Activated T-cell treated with anti-CD3 and anti-CD28 coated beads, Interleukin-2, amount 50 U/mL, for 72 hours (primary cell): Measurements from ENCODE around the gene ZFPM1. TPM values are rescaled to one million over a fixed set of nuclear protein-coding genes. Genes with fewer than 3 reads are reported as not detected.

Experiments used
- ATAC-seq, 2 donors: fragments of 150-1000 bp; cut with Tn5 transposase; replicated peaks in 1 of 2; 2 replicates each; pipeline ENCODE4 v1.10.0; 2021; ENCODE audit warnings: moderate library complexity in 2 of 2, mild to moderate bottlenecking in 1 of 2
- DNase-seq, 2 donors: peaks; one replicate each; pipeline ENCODE4 v3.0.0; 2021 to 2022; ENCODE audit warnings: mixed read lengths in 1 of 2
- H3K27ac Mint-ChIP-seq: one replicate; pipeline ENCODE4 v1.8.0; 2022; ENCODE audit warnings: mild to moderate bottlenecking, moderate library complexity, mixed read lengths
- H3K27me3 Mint-ChIP-seq: one replicate; pipeline ENCODE4 v1.8.0; 2022; ENCODE audit warnings: low read depth, mixed read lengths
- H3K36me3 Mint-ChIP-seq, 2 donors: one replicate each; pipeline ENCODE4 v1.8.0; 2022; ENCODE audit warnings: mixed read lengths in 2 of 2, mild to moderate bottlenecking in 1 of 2; ENCODE audit not compliant: insufficient read depth in 2 of 2
- H3K4me1 Mint-ChIP-seq: one replicate; pipeline ENCODE4 v1.8.0; 2022; ENCODE audit warnings: low read depth, mixed read lengths
- H3K4me3 Mint-ChIP-seq, 2 donors: one replicate each; pipeline ENCODE4 v1.8.0; 2022; ENCODE audit warnings: mild to moderate bottlenecking in 2 of 2, mixed read lengths in 2 of 2, moderate library complexity in 2 of 2
- H3K9me3 Mint-ChIP-seq, 2 donors: one replicate each; pipeline ENCODE4 v1.8.0; 2022; ENCODE audit warnings: mixed read lengths in 2 of 2
- total RNA-seq, 2 donors: library from RNA; stranded (reverse); gene quantifications; one replicate each; pipeline ENCODE4 v1.2.3, GENCODE V29; 2022

Gene ZFPM1
- total RNA-seq, 2 donors from 2014 or later = 12.2 to 13.8 TPM

DNA sequence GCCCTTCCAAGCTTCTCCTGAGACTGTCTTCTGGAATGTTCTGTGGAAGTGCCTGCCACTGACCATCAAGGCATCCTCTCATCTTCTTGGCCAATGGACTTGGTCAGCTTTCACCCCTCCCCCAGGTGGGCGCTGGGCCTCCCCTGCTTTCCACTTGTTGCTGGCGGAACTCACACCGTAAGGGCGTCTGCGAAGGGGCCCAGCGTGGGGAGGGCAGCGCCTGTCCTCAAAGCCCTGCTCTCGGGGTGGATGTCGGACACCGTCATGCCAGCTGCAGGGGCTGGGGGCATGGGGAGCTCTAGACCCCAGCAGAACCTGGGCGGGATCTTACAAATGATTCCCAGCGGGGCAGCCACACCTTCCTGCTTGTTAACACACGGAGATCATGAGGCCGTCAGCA, 11.6 kb upstream of the ZFPM1 start:
- no peaks in the 10 kb centered on the region for H3K9me3 Mint-ChIP-seq
- H3K4me3 Mint-ChIP-seq = no peak overlapping the region
- no peaks in the 10 kb centered on the region for H3K4me1 Mint-ChIP-seq
- ATAC-seq (no peak), DNase-seq (no peak)
- no peaks in the 10 kb centered on the region for H3K36me3 Mint-ChIP-seq
- no peaks in the 10 kb centered on the region for H3K27me3 Mint-ChIP-seq
- H3K27ac Mint-ChIP-seq = no peak overlapping the region

DNA sequence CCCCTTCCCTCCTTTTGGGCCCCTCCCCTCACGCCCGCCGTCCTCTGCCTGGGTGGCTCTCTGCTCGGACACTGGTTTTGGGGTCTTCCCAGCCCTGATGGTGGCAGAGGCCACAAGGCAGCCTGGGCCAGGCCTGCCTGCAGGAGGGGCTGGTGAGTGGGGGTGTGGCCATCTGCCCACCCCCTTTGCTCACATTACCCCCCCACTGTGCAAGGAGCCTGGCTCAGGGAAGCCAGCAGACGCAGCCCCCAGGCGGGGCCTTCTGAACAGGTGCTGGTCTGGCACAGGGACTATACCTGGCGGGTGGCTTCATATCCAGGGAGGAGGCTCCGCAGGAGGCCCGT, 10.7 kb upstream of the ZFPM1 start:
- H3K27ac Mint-ChIP-seq = no peak overlapping the region
- H3K4me1 Mint-ChIP-seq = no peaks in the 10 kb centered on the region
- no peaks in the 10 kb centered on the region for H3K9me3 Mint-ChIP-seq
- no peak for ATAC-seq
- H3K27me3 Mint-ChIP-seq = no peaks in the 10 kb centered on the region
- no peak for DNase-seq
- H3K36me3 Mint-ChIP-seq = no peaks in the 10 kb centered on the region
- H3K4me3 Mint-ChIP-seq = no peak overlapping the region

DNA sequence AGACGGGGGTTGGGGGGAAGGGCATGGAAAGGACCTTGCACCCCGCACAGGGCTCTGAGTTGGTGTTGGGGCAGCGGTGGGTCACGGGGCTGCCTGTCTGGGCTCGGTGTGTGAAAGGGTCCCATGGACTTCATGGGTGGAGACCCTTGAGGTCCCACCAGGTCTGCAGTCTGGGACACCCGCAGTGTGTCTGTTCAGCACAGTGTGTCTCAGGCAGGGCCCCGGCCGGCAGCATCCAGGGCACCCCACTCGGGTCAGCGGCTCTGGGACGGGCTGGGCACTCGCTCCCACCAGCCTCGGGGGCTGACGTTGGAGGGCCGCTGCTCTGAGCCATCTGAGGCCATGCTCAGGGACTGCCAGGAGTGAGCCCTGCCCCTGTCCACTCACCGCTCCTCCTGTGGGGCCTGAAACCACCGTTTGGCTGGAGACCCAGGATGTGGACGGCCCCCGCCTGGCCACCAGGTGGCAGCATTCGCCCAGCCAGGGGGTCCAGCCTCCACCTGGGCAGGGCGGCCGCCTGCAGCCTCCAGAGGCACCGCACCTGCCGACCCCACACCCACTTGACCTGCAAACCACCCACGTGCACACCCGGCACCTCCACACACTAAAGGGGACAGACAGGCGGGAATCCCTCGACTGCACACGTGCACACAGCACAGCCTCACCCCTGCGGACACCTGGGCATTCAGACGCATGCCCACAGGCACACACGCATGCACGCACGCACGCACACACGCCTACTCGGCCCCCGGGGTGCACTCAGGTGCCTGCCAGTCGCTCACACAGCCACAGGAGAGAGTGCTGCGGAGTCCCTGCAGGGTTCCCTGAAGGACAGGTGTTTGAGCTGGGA, 10.1 kb upstream of the ZFPM1 start:
- H3K4me3 Mint-ChIP-seq = no peak overlapping the region
- H3K27ac Mint-ChIP-seq = no peak overlapping the region
- no peaks in the 10 kb centered on the region for H3K4me1 Mint-ChIP-seq
- H3K36me3 Mint-ChIP-seq = no peaks in the 10 kb centered on the region
- DNase-seq = peak; percentile 80 to 88
- no peaks in the 10 kb centered on the region for H3K27me3 Mint-ChIP-seq
- peak; percentile 92 to 93 for ATAC-seq
- H3K9me3 Mint-ChIP-seq = no peaks in the 10 kb centered on the region

DNA sequence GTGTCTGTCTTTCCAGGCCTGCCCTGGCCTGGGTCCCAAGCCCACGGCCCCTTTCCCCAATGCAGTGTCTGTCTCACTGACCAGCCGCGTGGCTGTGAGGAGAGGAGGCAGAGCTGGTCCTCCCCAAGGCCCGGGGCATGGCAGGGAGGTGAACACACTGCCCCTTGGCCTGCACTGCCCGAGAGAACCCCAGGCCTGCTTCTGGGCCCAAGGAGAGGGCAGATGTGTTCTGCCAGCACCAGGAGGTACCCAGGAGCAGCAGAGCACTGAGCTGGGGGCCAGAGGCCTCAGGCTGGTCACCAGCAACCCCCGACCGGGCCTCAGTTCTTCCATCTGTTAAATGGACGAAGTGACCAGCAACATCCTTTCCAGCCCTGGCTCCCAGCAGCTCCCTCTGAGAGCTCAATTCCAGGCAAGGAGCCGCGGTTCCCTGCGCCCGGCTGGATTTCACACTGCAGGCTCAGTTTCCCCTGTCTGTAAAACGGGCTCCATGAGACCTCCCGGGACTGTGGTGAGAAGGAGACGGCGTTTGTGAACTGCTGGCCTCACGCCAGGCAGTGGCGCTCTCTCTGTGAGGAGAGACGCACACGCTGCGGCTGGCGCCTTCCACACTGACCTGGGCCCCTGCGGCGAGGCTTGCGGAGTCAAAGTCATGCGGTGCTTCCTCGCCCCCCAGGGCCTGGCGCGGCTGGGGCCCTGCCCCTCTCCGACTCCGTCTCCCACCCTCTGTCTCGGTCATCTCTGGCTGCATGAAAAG, 8.1 kb upstream of the ZFPM1 start:
- ATAC-seq = no peak
- H3K9me3 Mint-ChIP-seq = no peaks in the 10 kb centered on the region
- no peak overlapping the region for H3K4me3 Mint-ChIP-seq
- no peaks in the 10 kb centered on the region for H3K36me3 Mint-ChIP-seq
- no peaks in the 10 kb centered on the region for H3K4me1 Mint-ChIP-seq
- no peaks in the 10 kb centered on the region for H3K27me3 Mint-ChIP-seq
- no peak for DNase-seq
- no peak overlapping the region for H3K27ac Mint-ChIP-seq

DNA sequence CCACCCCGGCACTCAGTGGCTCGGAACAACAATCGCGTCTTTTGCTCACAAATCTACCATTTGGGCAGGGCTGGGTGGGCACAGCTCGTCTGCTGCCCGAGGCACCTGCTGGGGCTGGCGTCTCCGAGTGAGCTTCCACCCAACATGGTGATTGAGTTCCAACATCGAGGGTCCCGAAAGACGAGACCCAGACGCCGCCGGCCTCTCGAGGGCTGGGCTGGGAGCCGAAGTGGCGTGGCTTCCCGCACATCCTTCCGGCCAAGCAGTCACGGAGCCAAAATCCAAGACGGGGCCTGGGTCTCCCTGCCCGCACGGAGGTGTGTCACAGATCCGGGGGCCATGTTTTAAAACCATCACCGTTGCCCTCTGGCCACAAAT, 7.5 kb upstream of the ZFPM1 start:
- no peak overlapping the region for H3K4me3 Mint-ChIP-seq
- ATAC-seq (no peak), DNase-seq (no peak)
- H3K4me1 Mint-ChIP-seq = no peaks in the 10 kb centered on the region
- no peaks in the 10 kb centered on the region for H3K9me3 Mint-ChIP-seq
- H3K36me3 Mint-ChIP-seq = no peaks in the 10 kb centered on the region
- H3K27ac Mint-ChIP-seq = no peak overlapping the region
- no peaks in the 10 kb centered on the region for H3K27me3 Mint-ChIP-seq

DNA sequence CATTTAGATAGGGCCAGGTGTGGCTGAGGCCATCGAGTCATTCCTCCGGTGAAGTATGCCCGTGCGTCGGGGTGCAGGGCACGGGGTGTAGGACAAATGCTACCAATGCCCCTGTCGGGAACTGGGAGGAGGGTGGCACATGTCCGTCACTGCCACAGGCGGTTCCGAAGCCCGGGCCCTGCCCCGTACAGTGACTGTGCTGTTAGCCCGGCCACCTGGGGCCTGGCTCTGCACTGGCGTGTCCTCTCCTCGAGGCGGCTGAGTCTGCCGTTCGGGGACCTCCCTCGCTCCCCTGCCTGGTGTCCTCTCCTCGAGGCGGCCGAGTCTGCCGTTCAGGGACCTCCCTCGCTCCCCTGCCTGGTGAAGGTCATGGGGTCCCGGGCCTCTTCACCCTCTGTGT, 7.0 kb upstream of the ZFPM1 start:
- H3K36me3 Mint-ChIP-seq = no peaks in the 10 kb centered on the region
- H3K4me1 Mint-ChIP-seq = no peaks in the 10 kb centered on the region
- ATAC-seq (no peak), DNase-seq (no peak)
- H3K4me3 Mint-ChIP-seq = no peak overlapping the region
- no peaks in the 10 kb centered on the region for H3K9me3 Mint-ChIP-seq
- no peak overlapping the region for H3K27ac Mint-ChIP-seq
- no peaks in the 10 kb centered on the region for H3K27me3 Mint-ChIP-seq

DNA sequence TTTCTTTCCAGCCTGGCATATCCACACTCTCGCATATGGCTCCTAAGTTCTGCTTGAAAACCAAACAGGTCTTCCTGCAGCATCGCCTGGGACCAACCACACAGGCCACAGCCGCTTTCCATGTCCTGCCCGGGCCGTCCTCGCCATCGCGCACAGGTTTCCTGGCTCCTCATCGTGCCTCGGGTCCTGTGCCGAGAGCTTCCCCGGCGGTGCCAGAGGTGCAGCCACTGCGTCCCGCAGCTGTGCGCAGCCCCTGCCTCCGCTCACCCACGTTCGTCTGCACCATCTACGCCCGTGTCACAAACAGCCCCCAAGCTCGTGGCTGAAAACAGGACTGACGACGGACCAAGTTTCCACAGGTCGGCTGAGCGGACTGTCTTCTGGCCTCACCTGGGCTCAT, 6.3 kb upstream of the ZFPM1 start:
- Mint-ChIP-seq H3K27me3 (no peaks in the 10 kb centered on the region), H3K4me1 (peaks cover under 1% of the 10 kb centered on the region), H3K9me3 (no peaks in the 10 kb centered on the region), H3K36me3 (no peaks in the 10 kb centered on the region), H3K4me3 (no peak overlapping the region), H3K27ac (no peak overlapping the region)
- DNase-seq = no peak
- ATAC-seq = no peak

DNA sequence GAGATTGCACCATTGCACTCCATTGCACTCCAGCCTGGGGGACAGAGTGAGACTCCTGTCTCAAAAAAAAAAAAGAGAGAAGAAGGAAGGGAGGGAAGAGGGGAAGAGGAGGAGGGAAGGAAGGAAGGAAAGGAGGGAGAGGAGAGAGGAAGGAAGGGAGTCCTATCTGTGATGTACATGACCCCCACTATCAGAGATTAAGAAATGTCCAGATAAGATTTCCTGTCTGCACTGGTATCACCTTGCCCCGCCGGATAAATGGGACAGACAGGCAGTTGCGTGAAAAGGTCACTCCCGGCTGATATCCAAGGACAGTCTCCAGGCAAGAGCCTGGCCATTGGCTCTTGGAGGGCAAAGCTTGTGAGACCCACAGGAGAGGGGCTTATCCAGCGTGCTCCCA, 5.2 kb upstream of the ZFPM1 start:
- DNase-seq (no peak), ATAC-seq (no peak)
- Mint-ChIP-seq H3K27ac (no peak overlapping the region), H3K4me3 (no peak overlapping the region), H3K27me3 (no peaks in the 10 kb centered on the region), H3K4me1 (peaks cover 10% of the 10 kb centered on the region), H3K9me3 (no peaks in the 10 kb centered on the region), H3K36me3 (no peaks in the 10 kb centered on the region)

DNA sequence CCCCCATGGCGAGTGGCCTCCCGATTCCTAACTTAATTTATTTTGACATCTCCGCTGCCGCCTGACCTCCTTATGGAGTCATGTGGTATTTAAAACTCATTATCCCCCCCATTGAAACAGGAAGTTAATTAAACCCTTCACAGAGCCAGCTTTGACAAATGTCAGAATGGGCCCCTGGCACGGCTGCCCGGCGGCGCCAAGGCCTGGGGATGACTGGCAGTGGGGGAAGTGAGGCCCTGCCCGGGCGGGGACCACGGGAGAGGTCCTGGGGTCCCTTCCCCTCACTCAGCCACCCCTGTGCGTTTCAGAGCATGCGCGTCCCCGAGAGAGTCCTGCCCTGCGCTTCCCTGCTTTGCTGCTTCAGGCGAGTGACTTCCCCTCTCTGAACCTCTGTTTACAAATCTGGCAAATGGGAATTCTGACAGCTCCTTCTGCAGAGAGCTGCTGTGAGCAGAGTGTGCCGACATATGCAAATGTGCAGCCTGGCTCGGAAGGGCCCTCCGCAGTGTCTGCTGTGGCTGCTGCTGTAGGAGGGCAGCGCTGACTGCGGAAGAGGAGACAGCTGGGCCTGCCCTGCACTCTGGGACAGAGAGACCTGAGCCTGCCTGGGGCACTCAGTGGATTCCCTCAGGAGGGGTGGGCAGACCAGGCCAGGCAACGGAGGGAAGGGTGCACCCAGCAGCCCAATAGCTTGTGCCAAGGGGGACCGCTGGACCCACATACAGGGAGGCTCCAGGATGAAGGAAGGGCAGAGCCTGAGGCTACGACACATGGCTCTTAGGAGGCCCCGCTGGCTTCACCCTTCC, 4.4 kb upstream of the ZFPM1 start:
- H3K27me3 Mint-ChIP-seq = no peaks in the 10 kb centered on the region
- peaks cover 10% of the 10 kb centered on the region for H3K4me1 Mint-ChIP-seq
- DNase-seq (no peak), ATAC-seq (no peak)
- H3K27ac Mint-ChIP-seq = no peak overlapping the region
- no peak overlapping the region for H3K4me3 Mint-ChIP-seq
- H3K9me3 Mint-ChIP-seq = no peaks in the 10 kb centered on the region
- H3K36me3 Mint-ChIP-seq = no peaks in the 10 kb centered on the region

DNA sequence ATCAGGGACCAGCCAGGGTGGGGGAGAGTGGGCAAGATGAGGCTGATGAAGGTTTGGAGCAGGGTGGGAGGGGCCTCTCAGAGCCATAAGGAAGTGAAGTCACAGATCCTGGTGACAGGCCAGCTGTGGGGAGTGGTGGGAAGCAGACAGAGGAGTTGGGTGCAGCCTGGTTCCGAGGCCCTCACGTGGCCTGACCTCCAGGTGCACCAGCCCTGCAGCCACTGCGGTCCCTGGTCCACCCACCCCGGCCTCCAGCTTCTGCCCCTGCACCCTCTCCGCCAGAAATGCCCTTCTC, 3.9 kb upstream of the ZFPM1 start:
- H3K27me3 Mint-ChIP-seq = no peaks in the 10 kb centered on the region
- no peak for DNase-seq
- H3K4me1 Mint-ChIP-seq = peaks cover 10% of the 10 kb centered on the region
- H3K36me3 Mint-ChIP-seq = no peaks in the 10 kb centered on the region
- H3K9me3 Mint-ChIP-seq = no peaks in the 10 kb centered on the region
- H3K4me3 Mint-ChIP-seq = no peak overlapping the region
- no peak overlapping the region for H3K27ac Mint-ChIP-seq
- ATAC-seq = no peak

DNA sequence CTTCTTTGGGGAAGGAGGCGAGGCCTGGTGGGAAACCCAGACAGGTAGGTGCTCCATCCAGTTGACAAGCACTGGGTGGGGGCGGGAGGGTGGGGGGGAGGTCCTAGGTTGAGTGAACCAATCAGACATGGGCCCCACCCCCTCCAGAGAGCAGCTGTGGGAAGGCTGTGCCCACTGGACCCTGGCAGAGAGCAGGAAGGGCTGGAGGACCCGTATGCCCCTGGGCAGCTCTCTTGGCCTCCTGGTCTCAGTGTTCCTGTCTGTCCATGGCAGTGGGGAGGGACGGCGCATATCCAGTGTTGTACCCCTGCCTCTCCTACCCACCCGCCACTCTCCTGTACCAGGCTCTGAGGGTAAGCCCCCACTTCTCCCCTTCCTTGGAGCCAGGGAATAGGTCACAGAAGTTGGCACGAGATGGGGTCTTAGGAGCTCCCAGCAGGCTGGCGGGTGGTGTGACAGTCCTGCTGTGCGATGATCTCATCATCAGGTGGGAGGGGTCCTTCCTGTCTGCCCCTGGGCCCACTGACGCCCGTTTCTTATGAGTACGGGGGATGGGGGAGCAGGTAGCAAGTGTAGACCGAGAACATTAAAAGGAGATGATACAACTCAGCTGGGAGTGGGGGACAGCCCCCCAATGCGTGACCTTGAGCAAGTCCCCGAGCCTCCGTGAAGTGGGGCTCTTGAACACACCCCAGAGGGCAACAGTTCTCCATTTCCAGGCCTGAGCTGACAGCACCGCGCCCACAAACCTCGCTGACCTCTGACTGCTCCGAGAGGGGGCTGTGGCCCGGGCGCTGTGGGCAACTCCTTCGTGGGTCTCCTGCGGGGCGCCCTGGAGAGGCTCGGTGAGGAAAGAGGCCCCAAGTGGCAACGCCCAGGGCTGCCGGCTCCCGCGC, 1.2 kb upstream of the ZFPM1 start:
- Mint-ChIP-seq H3K27ac (no peak overlapping the region), H3K4me1 (peaks cover 20% of the 10 kb centered on the region), H3K27me3 (no peaks in the 10 kb centered on the region), H3K9me3 (no peaks in the 10 kb centered on the region), H3K4me3 (peak overlapping the region; percentile 89 to 92), H3K36me3 (no peaks in the 10 kb centered on the region)
- peak; percentile 36 to 42 for DNase-seq
- ATAC-seq = no peak

DNA sequence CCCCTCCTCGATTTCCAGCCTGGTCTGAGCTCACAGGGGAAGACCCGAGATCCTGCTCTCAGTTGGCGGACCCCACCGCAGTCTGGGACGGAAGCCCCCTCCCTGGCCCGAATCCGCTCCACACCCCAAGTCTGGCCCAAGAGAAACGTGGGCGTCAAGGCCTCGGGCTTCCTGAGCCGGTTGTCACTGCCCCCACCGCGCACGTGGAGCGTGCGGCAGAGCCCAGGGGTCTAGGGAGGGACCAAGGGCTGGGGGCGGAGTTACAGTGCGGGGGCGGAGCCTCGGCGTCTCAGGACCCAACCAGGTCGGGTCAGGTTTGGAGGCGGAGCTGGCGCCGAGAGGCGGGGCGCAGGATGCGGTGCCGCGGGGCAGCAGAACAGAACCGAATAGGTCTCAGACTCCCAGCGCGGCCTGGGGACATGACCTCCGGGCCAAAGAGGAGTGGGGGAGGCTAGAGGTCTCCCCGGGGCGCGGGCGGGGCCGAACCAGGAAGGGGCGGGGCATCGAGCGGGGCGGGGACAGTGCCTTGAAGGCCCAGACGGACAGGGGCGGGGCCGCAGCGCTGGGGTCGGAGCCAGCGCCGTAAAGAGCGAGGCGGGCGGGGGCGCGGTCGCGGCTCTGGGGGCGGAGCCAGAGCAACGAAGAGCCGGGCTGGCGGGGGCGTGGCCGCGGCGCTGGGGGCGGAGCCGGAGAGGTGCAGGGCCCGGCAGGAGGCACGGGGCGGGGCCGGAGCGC, 431 bp upstream of the ZFPM1 start:
- H3K4me1 Mint-ChIP-seq = peaks cover 28% of the 10 kb centered on the region
- H3K4me3 Mint-ChIP-seq = peak overlapping the region; percentile 89 to 92
- ATAC-seq = peak; percentile 67 to 68
- no peaks in the 10 kb centered on the region for H3K36me3 Mint-ChIP-seq
- H3K27me3 Mint-ChIP-seq = no peaks in the 10 kb centered on the region
- no peaks in the 10 kb centered on the region for H3K9me3 Mint-ChIP-seq
- DNase-seq = peak; percentile 99 to 100
- H3K27ac Mint-ChIP-seq = peak overlapping the region; percentile 93
